NCI-H345 treated with DMSO at 0.1 percent for 48 hours (cell line): ENCODE data around the gene SELENOK.
"Not testable (repeated sequence)": the region's sequence is repeated elsewhere in the genome, so short reads cannot be mapped to it uniquely, and the experiment has no call there.

ENCODE experiments used
- DNase-seq: peaks from one replicate; lab custom pipeline; 2025; ENCODE audit not compliant: unreplicated experiment; lab: John Stamatoyannopoulos, UW

Gene SELENOK

DNA sequence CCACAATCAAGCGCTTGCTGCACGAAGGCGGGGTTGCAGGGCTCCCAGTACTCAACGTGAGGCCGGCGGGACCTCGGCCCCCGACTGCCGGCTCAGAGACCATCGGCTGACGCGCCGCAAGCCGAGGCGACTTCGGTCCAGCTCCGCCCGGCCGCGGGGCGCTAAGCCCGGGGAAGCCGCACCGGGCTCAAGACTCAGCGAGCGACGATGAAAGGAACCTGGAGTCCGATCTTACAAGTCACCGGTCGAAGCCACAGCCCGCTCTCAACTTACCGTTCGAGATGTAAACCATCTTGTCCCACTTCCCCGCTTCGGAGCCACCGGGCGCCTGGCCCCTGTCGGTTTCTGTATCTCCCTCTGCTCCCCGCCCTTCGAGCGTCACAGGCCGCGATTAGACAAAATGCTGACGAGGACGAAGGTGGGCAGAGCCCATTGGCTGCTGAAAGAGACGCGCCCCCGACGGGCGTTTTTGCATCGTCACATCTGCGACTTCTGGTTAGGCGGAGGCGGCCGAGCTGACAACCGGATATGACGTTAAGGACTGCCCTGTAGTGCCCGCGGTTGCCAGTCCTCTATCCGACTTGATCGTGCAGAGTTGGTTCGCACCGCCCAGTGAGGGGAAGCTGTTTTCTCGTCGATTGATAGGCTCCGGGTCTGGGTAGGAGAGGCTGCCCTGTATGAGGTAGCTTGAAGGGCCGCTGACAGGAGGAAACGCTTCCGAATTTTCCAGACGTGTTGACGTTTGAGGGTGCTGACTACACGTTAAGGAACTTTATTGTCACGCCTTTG lies at the start of gene SELENOK:
SELENOK (minus strand) TSS at position 363 of the 789 bp plus-strand sequence.
- peak; percentile 94 for DNase-seq

DNA sequence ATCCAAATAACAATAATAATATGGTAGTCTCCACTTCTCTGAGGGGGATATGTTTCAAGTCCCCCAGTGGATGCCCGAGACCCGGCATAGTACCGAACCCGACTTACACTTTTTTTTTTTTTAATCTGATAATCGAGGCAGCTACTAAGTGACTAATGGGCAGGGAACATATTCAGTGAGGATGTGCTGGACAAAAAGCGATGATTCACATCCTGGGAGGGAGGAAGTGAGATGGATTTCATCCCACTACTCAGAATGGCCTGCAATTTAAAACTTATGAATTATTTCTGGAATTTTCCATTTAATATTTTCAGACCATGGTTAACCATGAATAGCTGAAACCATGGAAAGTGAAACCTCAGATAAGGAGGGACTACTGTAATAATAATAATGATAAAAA lies 49.5 kb upstream of the SELENOK start:
- DNase-seq, result no peak

DNA sequence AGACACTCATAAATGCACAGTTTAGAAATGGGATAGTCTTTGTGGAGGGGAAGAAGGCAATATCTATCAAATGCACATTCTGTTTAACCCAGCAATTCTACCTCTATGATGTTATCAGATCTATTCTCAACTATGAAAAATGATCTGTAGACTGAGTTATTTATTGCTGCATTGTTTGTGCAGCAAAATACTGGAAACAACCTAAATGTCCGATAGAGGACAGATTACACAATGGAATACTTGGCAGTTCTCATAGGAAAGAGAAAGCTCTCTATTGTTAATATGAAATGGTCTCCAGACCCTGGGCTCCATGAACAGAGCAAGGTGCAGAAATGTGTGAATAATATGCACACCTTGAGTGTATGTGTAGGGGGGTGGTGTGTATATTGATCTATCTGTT lies 49.0 kb upstream of the SELENOK start:
- DNase-seq, result no peak

DNA sequence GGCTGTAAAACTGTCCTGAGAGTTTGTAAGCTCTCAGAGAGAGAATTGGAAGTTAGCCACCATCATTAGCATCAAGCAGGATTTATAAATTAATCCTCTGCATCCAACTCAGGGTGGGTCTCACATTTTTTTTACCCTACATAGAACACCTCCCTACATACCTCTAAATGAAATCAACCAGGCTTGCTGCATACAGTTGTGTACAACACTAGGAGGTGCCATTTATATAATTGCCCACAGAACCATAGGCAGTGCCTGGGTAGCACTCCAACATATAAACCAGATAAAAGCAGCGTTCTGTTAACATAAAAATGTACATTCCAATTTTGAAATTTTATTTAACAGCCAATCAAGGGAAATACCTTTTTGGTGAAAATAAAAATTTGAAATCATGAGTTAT lies 48.2 kb upstream of the SELENOK start:
- DNase-seq, result no peak

DNA sequence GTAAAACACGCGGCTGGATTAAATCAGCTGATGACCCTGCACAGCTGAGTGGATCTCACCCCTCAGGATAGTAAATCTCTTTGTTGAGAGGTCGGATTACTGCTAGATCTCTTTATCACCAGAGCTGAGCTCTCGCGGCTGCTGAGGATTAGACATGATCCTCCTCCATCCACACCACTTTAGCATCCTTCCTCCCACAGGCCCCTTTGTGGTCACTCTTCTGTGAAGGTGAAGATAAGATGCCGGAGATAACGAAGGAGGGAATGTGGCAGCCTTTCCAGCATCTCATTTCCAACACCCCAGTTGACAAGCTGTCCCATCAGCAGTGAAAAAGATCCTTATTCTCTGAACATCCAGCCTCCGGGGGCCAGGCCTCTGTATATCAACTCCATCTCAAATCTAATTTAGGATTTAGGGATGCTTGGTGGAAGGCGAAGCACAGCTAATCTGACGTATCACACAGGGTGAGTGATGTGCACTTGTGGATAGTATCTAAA lies 47.5 kb upstream of the SELENOK start:
- no peak for DNase-seq

DNA sequence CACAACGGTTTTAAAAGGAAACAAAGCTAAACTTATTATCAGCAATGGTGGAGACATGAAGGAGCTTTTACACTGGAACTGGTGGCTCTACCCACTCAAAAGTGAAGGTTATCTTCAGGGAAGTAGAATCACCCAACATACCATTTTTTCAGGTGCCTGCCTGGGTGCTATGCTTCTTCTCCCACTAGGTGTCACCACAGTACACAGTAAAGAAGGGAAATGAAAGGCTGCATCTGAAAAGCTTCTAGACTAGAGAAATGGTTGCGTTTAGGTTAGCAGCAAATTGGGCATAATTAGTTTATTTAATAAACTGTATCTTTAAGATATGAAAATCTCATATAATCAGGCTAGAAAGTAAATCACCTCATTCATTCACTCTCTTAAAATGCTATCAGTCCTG lies 47.0 kb upstream of the SELENOK start:
- DNase-seq, result peak; percentile 21

DNA sequence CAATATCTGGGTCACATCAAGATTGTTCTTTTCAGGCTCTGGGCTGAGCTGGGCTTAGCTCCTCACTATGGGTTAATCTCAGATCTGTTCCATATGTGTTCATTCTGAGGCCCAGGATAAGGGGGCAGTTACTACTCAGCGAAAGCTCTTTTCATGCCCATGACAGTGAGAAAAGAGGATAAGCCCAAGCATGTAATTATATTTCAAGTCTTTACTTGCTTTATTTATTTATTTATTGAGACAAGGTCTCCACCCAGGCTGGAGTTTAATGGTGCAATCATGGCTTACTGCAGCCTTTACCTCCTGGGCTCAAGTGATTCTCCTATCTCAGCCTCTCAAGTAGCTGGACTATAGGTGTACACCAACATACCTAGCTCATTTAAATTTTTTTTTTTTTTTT lies 44.7 kb upstream of the SELENOK start:
- DNase-seq, result no peak

DNA sequence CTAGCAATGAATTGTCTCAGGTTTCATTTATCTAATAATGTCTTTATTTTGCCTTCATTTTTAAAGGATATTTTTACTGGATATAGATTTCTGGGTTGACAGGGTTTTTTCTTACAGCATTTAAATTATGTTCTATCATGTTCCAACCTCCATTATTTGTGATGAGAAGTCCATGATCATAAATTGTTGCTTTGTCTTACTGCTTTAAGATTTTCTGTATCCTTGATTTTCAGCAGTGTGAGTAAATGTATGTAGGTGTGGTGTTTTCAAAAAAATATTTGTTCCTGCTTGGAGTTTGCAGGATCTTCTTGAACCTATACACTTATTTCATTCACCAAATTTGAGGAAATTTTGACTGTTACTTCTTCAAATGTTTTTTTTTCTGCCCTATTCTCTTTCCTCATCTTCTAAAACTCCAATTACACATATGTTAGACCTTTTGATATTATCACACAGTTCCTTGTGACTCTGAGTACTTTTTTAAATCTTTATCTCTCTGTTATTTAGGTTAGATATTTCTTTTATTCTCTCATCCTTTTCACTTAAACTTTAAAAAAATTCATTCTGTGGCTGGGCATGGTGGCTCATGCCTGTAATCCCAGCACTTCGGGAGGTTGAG lies 43.7 kb upstream of the SELENOK start:
- no peak for DNase-seq

DNA sequence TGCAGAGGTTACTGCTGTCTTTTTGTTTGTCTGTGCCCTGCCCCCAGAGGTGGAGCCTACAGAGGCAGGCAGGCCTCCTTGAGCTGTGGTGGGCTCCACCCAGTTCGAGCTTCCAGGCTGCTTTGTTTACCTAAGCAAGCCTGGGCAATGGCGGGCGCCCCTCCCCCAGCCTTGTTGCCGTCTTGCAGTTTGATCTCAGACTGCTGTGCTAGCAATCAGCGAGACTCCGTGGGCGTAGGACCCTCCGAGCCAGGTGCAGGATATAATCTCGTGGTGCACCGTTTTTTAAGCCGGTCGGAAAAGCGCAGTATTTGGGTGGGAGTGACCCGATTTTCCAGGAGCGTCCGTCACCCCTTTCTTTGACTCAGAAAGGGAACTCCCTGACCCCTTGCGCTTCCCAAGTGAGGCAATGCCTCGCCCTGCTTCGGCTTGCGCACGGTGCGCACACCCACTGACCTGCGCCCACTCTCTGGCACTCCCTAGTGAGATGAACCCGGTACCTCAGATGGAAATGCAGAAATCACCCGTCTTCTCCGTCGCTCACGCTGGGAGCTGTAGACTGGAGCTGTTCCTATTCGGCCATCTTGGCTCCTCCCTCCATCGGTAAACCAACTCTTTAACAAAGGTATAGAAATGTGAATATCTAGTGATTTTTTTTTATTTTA lies 35.7 kb upstream of the SELENOK start:
- not testable (repeated sequence) for DNase-seq

DNA sequence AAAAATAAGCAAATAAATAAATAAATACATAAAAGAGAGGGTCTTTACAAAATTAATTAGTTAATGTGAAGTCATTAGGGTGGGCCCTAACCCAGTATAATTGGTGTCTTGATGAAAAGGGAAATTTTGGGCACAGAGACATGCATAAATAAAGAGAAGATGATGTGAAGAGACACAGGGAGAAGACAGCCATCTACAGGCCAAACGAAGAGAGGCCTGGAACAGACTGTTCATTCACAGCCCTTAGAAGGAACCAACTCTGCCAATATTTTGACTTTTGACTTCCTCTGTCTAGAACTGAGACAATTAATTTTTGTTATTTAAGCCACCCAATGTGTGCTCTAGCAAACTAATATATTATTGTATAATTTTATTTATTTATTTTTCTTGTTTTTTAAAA lies 29.6 kb upstream of the SELENOK start:
- no peak for DNase-seq

DNA sequence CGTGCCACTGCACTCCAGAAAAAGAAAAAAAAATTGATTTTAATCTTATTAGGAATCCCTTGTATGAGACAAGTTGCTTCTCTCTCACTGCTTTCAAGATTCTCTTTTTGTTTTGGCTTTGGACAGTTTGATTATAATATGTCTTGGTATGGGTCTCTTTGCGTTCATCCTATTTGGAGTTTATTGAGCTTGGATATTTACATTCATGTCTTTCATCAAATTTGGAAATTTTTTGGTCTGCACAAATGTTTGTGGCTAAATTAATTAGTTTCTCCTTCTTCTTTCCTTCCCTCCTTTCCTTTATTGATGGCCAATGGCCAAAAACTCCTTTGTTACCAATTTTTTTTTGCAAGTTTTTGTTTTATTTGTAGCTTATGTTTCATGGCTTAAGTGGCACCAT lies 28.1 kb upstream of the SELENOK start:
- DNase-seq, result no peak

DNA sequence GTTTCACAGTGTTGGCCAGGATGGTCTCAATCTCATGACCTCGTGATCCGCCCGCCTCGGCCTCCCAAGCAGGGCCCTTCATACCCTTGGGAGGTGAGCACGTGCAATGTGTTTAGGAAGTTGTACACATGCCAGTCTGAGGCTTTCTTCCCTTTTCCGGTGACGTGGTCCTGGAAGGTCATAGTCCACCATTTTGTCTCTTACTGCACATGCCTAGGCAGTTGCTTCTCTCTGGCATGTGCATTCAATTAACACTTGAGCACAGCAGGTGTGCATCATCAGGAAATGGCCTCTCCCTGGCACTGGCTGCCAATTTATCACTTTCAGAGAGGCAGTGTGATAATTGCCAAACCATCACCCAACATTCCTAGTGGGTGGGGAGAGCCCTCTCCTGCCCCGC lies 21.7 kb upstream of the SELENOK start:
- DNase-seq, result no peak

DNA sequence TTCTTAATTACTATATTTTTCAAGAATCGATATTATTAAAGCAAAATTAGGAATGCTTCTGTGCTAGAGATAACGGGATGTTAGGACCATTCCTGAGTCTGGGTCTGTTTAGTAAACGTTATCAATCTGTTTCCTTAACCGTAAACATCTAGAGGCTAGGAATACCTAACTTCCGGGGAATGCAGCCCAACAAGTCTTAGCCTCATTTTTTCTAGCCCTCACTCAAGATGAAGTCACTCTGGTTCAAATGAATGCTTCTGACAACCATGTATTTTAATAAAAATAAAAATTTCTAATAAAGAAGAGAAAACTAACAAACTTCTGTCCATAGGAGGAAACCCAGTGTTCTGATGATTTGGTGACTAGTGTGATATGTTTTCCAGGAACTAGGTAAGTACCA lies 11.1 kb upstream of the SELENOK start:
- no peak for DNase-seq

DNA sequence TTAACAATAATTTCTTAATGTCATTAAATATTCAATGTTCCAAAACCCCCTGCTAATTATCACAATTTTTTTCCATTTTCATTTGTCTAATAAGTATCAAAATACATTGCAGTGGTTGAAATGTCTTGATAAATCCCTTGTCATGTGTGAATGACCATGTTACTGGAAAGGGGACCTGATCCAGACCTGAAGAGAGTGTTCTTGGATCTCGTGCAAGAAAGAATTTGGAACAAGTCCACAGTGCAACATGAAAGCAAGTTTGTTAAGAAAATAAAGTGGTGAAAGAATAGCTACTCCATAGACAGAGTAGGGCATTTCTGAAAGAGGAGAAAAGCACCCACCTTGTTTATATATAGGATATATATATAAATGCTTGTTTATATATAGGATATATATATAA lies 10.4 kb upstream of the SELENOK start:
- no peak for DNase-seq

DNA sequence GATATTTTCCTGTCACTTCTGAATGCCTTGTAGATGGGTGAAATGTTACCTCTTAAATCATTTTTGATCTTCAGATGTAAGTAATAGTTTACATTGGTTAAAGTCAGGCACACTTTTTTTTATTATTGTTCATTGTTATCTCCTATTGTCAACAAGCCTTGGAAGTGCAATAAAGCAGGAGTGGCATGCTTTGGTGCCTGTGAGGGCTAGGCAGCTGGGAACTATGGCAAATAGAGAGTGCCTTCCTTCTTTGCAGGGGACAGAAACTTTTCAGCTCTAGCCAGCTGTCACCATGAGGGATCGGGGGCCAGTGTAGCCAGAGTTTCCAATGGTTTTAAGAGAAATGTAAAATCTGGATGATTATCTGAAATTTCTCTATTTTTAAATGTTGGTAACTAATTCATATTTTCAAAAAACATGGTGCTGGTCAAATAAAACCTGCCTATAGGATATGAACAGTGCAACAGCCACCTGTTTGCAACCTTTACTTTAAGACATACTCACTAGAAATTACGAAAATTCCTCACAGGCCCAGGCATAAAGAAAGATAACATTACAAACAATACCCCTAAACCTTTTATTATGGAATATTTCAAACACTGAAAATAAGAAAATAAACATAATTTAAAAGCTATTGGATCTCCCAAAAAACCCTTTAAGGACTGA lies 9.1 kb upstream of the SELENOK start:
- DNase-seq, result no peak

DNA sequence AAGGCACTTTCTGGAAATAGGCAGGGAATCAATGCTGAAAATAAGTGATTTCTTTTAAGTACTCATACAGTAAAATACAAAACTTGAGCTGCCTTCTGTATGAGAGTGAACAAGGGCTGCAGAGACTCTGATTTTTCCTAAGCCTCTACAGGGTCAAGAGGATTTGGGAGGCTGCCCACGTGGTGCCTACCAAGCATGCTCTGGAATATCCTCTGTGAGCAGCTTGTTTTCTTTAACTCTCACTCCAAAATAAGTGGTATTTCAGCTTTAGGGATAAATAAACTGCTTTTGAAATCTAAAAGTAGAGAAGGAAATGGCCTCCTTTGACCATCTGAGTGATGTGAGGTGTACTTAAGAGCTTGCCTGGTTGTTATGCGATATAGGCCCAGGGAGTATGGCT lies 8.1 kb upstream of the SELENOK start:
- no peak for DNase-seq

DNA sequence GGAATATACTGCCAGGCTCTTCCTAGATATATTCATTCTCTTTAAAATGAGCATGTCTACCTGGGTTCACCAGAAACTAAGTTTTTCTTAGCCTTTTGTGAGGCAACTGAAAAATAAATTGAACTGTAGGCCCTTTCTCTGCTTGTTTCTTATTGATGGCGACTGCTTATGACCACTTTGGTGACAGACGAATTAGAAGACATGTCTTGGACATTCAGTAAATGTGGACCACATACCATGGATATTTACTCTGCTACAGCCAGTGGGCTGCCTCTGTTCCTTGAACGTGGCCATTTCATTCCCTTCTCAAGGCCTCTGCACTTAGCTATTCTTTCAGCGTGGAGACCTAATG lies 603 bp upstream of the SELENOK start:
- no peak for DNase-seq

DNA sequence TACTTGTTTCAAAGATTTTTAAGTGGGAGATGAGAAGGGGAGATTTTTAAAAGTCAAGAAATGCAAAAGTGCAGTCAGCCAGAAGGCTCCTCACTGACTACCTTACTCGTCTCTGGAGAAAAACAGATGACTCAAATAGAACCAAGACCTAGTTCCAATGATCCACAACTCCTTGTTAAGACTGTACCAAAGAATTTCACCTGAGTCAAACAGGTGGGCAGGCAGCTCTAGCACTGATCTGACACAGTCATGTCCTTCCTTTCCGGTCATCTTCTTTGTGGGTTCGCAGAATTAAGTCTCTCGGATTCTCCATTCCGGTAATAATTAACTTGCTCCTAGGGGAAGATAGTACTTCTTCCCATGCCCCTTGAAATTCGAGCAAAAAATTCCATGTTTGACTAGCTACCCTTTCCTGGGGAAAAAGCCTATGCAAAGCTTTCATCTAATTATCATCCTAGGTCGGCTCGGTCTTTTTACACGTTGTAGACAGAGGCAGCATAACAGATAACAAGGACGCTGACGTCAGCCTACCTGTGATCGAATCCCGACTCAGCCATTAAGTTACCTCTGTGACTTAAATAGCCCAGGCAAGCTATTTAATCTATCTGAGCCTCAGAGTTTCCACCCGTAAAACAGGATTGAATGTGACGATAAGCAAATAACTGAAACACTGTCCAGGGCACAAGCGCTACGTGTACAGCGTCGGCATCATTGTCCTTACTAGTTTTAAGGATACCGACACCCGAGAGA lies 758 bp downstream of the SELENOK start:
- DNase-seq, result no peak

DNA sequence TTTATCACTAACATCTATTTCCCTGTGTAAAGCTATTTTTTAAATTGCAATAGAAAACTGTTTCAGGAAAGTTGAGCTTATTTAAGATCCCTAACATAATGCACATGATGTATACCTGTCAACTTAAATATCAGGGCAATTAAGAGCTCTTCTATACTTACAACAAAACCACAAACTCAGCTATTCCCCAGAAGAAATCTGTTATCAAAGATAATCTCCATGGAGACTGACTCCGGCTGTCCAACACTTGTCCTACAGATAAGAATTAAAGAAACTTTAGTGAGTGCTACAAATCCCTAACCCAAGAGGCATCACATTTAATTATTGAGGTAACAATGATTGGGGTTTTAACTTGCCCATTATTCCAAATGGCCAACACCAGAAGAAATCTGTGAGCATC lies 3.4 kb downstream of the SELENOK start:
- DNase-seq, result no peak

DNA sequence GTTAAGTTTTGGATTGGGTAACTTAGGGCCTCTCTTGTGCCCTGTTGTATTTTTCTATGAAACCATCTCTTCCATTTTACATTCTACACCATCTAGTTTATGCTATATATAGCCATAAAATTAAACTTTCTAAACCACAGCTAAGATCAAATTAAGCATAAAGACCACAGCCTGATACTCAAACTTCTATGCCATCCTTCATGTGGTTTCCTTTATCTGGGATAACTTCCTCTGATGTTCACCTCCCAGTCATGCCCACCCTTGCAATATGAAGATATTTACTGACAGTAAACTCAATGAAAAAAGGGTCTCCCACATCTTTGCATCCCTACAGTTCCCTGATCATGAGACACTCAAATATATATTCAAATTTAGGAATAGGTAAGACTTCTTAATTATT lies 4.2 kb downstream of the SELENOK start:
- no peak for DNase-seq

DNA sequence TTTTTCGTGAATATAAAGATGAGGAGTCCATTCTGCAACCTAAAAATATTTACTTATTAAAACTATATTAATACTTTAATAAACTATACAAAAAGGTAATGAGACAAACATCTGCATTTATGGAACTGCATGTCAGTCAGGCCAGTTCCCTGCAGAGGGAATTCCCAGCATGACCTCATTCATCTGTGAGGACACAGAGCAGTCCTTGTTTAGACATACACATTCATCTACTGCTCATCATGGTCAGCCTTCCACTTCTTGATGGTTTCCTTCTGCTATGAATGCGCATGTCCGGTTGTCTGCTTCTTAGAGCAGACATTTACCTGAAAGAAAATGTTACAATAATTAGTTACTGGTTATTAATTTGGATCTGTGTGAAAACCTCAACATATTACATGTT lies 6.4 kb downstream of the SELENOK start:
- no peak for DNase-seq
